HG03108 (cell line): Measurements from ENCODE around the gene STOML1.

ENCODE experiments used
- ATAC-seq: cut with Tn5 transposase; IDR thresholded peaks from one replicate; pipeline ENCODE4 v1.9.1; 2021; ENCODE audit warnings: moderate library complexity; ENCODE audit not compliant: unreplicated experiment

Gene STOML1

DNA sequence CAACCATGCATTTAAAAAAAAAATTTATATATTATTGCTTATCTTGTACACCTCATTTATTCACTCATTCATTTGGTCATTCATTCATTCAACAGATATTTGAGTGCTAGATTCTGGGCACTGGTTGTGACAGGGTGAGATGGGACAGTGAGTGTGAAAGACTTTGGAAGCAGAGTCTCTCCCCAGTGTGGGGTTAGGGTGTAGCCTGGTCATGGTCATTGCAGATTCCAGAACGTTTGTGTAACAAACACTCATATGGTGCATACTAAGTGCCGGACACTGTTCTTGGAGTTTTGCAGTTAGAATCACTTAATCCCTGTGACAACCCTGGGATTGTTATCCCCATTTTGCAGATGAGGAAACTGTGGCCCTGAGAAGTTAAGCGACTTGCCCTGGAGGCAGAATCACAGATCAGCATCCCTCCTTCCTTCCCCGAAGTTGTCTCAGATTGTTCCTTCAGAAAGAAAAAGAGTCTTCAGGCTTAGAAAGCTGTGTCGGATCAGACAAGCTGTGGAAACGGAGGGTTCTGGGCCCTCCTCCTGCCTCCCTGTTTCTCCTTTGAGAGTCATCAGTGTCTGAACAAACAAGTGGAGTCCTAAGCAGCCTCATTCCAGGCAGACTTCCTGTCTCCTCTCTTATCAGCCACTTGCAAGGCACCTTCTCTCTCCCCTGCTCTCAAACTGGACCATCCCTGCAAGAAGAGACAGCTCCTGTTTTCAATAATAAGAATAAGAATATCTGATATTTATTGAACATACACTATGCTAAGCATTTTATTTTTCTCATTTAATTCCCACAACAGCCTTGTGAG lies 59.5 kb downstream of the STOML1 start:
- ATAC-seq = no peak

- no peak for ATAC-seq
Observed at GRCh38 chr15:73931441-73931840, 60.7 kb downstream of the STOML1 start.

DNA sequence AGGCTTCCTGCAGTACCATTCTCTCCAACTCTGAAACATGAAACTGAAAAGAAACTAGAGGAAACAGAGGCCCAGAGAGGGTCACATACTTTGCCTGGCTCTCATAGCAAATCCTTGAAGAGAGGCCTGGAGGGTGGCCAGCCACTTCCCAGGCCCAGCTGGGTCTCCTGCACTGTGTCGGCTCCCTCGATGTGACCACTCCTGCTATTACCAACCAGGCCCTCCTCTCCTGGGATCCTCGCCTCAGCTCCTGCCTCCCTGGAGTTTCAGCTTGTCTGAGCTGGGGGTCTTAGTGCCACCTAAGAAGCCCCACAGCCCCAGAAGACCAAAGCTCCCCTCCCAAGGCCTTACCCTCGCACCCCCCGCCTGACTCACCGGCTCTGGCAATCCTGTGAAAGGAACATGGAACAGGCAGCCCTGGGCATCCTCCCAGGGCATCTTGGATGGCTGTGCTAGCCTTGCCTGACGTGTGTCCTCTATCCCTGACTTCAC lies 61.3 kb downstream of the STOML1 start:
- ATAC-seq = no peak

- ATAC-seq = no peak
Observed at GRCh38 chr15:73930371-73930770, 61.7 kb downstream of the STOML1 start.

DNA sequence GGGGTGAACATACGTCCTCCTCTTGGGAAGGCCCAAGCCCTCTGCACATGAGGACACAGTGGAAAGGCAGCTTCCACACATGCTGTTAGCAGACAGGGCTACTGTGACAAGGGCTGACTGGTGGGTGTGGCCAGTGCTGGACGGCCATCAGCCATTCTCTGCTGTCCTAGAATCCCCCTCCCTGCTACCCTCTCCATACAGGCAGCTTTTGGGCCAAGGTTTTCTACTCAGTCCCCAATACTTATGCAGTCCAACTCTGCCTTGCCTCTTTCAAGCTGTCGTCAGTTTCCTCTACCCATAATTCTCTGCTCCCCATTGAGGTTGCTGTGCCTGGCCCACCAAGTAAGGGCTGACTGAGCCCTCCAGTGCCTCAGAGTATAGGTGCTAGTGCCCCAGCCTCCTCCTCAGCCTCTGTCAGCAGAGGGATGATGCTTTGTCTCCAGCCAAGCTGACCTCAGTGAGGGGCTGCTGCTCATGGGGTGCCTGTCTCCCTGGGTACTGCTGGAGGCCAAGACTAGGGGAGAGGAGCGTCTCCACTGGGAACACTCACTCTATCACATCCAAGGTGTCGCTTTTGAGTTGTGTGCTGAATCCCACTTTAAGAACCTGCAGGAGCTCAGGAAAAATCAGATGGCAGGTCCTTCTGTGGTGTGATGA lies 63.0 kb downstream of the STOML1 start:
- ATAC-seq = no peak
